ENCODE measurements around the gene ATP6AP2. TPM values are rescaled to one million over a fixed set of nuclear protein-coding genes. Genes with fewer than 3 reads are reported as not detected.

The ATP6AP2 gene
- total RNA-seq, 4 donors from 2014 or later, result 106 to 141 (median 115) TPM

DNA sequence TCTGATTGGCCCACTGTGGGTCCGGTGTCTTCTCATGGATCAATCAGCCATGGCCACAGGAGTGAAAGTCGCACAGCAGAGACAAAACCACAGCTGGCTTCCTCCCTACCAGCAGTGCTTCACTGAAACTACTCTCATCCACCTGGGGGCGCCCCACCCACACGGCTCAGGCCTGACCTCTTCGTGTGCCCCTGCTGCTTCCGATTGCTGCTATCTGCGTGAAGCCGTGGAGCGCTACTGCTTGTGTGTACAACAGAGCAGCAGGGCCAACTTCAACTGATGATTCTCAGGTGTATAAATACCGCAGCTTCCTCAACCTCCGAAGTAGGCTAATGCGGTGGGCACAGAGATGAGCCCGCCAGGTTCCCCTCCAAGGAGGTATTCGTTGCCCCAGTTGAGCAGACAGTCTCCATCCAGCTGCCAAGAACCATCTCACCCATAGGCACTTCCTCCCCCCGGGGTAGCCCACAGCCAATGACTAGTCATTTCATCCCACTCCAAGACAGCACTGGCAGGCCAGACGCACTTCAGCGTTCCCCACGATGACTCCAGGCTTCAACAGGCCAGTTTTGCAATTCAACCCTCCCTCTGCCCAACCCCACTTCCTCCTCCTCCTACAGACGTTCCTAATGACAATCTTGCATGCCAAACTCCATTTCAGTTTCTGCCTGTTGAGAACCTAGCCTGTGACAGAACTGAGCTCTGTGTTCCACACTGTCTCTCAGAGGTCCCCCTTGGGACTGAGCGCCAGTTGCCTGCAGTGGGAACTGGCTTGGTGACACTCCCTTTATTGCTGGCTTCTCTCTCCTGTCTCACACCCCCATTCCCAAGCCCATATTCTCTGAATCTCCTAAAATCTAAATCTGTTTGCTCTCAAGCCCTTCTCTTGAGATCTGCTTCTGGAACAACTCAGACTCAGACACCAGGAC, 41.3 kb upstream of the ATP6AP2 start:
- Histone ChIP-seq H3K9me3 (no peaks in the 10 kb centered on the region), H3K27ac (no peak overlapping the region), H3K36me3 (no peaks in the 10 kb centered on the region), H3K4me3 (no peak overlapping the region), H3K27me3 (no peaks in the 10 kb centered on the region), H3K4me1 (peaks cover 0 to 9% (median 0%) of the 10 kb centered on the region in 3 donors)
- WGBS, 2 donors (ENCODE audit: low coverage in 1 of 2), result 24% methylated on average over 4 of the region's 20 CpGs; no CpG with 5 or more reads in 1 of the 2 donors
- ATAC-seq, result peak; percentile 68
- TF ChIP-seq POLR2A (IDR thresholded peaks at IDR 0.05) (no peak), POLR2AphosphoS5 (IDR thresholded peaks at IDR 0.05) (no peak), EP300 (IDR thresholded peaks at IDR 0.05) (no peak)
- TF ChIP-seq, protein P1, sequence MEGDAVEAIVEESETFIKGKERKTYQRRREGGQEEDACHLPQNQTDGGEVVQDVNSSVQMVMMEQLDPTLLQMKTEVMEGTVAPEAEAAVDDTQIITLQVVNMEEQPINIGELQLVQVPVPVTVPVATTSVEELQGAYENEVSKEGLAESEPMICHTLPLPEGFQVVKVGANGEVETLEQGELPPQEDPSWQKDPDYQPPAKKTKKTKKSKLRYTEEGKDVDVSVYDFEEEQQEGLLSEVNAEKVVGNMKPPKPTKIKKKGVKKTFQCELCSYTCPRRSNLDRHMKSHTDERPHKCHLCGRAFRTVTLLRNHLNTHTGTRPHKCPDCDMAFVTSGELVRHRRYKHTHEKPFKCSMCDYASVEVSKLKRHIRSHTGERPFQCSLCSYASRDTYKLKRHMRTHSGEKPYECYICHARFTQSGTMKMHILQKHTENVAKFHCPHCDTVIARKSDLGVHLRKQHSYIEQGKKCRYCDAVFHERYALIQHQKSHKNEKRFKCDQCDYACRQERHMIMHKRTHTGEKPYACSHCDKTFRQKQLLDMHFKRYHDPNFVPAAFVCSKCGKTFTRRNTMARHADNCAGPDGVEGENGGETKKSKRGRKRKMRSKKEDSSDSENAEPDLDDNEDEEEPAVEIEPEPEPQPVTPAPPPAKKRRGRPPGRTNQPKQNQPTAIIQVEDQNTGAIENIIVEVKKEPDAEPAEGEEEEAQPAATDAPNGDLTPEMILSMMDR (IDR thresholded peaks at IDR 0.05), result no peak

DNA sequence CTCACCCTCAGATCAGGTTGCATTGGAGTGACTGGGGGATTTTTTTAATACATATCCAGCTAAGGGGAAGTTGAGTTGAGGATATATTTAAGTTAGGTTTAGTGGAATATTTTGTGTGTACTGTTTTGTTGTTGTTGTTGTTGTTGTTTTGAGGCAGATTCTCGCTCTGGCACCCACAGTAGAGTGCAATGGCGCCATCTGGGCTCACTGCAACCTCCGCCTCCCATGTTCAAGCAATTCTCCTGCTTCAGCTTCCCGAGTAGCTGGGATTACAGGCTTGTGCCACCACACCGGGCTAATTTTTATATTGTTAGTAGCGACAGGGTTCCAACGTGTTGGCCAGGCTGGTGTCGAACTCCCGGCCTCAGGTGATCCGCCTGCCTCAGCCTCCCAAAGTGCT, 38.6 kb upstream of the ATP6AP2 start:
- ATAC-seq, result no peak
- Histone ChIP-seq H3K36me3 (no peaks in the 10 kb centered on the region), H3K9me3 (no peaks in the 10 kb centered on the region), H3K4me3 (no peak overlapping the region), H3K27ac (no peak overlapping the region), H3K4me1 (peaks cover 0 to 11% (median 0%) of the 10 kb centered on the region in 3 donors), H3K27me3 (no peaks in the 10 kb centered on the region)
- WGBS, 2 donors (ENCODE audit: low coverage in 1 of 2), result 100% methylated on average over 1 of the region's 10 CpGs; no CpG with 5 or more reads in 1 of the 2 donors
- no peak for TF ChIP-seq POLR2AphosphoS5 (IDR thresholded peaks at IDR 0.05)

DNA sequence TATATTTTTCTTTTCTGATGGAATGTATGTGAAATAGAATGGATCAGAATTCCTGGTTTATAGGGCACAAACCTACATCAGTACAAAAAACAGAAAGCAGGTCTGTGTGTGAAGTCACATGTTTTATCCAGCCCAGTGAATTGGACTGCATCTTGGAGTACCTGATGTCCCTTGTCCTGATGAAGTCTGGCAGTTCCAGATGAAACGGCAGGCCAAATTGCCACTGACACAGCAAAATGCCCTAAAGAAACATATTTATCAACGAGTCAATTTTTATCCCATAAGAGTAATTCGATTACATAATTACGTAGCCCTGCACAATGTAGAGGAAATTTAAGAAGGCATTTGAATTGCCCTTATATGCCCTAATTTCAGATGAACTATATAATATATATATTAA, 37.8 kb upstream of the ATP6AP2 start:
- Histone ChIP-seq H3K36me3 (no peaks in the 10 kb centered on the region), H3K4me1 (peaks cover 0 to 11% (median 0%) of the 10 kb centered on the region in 3 donors), H3K4me3 (no peak overlapping the region), H3K27me3 (no peaks in the 10 kb centered on the region), H3K9me3 (no peaks in the 10 kb centered on the region), H3K27ac (no peak overlapping the region)
- TF ChIP-seq POLR2A (IDR thresholded peaks at IDR 0.05) (no peak), POLR2AphosphoS5 (IDR thresholded peaks at IDR 0.05) (no peak), EP300 (IDR thresholded peaks at IDR 0.05) (no peak)
- TF ChIP-seq, protein P1 (IDR thresholded peaks at IDR 0.05), result no peak
- no peak for ATAC-seq
- 74 to 83% methylated on average over 3 to 4 of the region's 4 CpGs for WGBS, 2 donors (ENCODE audit: low coverage in 1 of 2)

DNA sequence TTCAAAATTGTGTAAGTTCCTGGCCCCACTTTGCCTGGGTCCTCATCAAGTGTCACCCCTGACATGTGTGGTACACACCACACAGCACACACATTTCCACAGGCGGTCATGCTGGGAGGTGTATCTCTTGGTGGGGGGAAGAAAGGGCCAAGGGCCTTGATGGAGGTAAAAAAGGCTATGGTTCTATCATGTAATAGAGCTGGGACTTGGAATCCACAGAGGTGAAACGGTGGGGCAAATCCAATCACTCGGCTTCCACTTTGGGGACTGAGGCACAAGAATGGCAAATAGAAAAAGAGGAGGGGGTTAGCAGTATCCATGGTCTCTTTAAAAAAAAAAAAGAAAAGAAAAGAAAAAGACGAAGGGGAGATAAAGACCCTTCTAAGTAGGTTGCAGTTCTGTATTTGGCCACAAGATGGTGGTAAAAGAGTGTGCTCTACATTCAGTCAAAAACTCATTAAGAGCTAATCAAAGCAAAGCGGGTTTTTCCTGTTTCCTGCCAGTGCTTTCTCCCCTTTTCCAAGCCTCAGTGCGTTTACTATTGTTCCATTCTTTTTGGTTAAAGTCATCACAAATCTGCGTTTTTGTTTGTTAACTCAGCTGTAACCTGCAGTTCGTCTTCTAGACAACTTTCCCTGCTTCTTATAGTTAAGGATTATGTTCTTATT, 37.0 kb upstream of the ATP6AP2 start:
- H3K27ac ChIP-seq, result no peak overlapping the region
- H3K4me1 ChIP-seq, result peaks cover 0 to 11% (median 0%) of the 10 kb centered on the region in 3 donors
- H3K4me3 ChIP-seq, result no peak overlapping the region
- ATAC-seq, result no peak
- no peak for TF ChIP-seq EP300 (IDR thresholded peaks at IDR 0.05)
- TF ChIP-seq, protein P1 (IDR thresholded peaks at IDR 0.05), result peak; percentile 59 to 85 (median 67)
- H3K27me3 ChIP-seq, result no peaks in the 10 kb centered on the region
- no peaks in the 10 kb centered on the region for H3K36me3 ChIP-seq
- H3K9me3 ChIP-seq, result no peaks in the 10 kb centered on the region
- 3 to 5% methylated on average over 5 to 6 of the region's 8 CpGs for WGBS, 2 donors (ENCODE audit: low coverage in 1 of 2)

DNA sequence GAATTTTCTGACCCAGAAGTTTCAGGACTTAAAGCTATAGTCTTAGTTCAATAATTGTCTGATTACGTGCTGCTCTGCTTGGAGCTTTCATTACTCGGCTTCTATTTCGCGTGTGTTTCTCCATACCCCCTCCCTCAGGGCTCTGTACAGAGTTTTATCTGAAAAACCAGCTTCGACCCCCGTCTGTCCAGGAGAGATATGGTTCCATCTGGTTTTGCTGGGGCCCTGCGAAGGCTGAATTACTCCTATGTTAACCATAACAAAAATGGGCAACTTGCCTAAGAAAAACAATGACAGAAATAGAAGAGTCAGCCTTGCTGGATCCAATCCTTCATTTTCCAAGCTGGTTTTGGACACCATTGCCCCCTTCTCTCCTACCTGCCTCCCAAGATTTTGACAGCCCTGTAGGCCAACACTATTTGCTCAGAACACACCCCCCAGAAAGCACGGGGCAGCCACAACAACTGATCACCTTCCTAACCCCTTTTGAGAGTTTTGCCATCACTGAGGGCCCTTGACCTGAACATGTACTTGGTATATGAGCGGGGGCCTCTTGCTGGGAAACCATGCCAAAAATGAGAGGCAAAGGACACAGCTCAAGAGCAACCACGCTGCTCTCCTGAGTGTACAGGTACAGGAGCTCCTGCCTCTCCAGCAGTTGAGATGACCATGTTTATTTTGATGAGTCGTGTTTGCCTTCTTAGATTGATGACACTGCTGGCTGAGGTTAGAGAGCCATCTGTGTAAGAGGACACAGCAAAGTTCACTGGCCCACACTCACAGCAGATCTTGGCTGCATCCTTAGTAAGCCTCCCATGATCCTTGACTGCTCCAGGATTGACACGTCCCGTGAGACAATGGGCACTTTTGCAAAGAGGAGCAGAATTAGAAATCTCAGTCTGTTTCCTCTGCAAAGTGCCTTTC, 36.2 kb upstream of the ATP6AP2 start:
- Histone ChIP-seq H3K9me3 (no peaks in the 10 kb centered on the region), H3K36me3 (no peaks in the 10 kb centered on the region), H3K4me3 (no peak overlapping the region), H3K4me1 (peaks cover 0 to 11% (median 0%) of the 10 kb centered on the region in 3 donors), H3K27me3 (no peaks in the 10 kb centered on the region), H3K27ac (no peak overlapping the region)
- 48 to 51% methylated on average over 2 to 10 of the region's 13 CpGs for WGBS, 2 donors (ENCODE audit: low coverage in 1 of 2)
- TF ChIP-seq, protein P1 (IDR thresholded peaks at IDR 0.05), result no peak
- no peak for TF ChIP-seq EP300 (IDR thresholded peaks at IDR 0.05)
- no peak for TF ChIP-seq POLR2A (IDR thresholded peaks at IDR 0.05)
- TF ChIP-seq POLR2AphosphoS5 (IDR thresholded peaks at IDR 0.05), result no peak
- no peak for ATAC-seq
